OCI-LY7 (cell line): ENCODE measurements around the gene TYK2.

Experiments used
- EZH2phosphoT487 ChIP-seq: fragments of 200-600 bp; sonication (generic); IDR thresholded peaks from 2 replicates; pipeline ENCODE4 v1.6.1; 2018; ENCODE audit warnings: low read depth, borderline replicate concordance, mild to moderate bottlenecking, mixed run types, antibody characterized with exemption, low read length, moderate library complexity, mixed read lengths
- TF ChIP-seq, protein P1 (sequence below): fragments of 200-600 bp; sonication (generic); conservative IDR thresholded peaks from 2 replicates; pipeline ENCODE4 v1.5.1; 2014; ENCODE audit warnings: mild to moderate bottlenecking, antibody characterized with exemption, low read length, moderate library complexity, mixed read lengths

- TF ChIP-seq, protein P1, sequence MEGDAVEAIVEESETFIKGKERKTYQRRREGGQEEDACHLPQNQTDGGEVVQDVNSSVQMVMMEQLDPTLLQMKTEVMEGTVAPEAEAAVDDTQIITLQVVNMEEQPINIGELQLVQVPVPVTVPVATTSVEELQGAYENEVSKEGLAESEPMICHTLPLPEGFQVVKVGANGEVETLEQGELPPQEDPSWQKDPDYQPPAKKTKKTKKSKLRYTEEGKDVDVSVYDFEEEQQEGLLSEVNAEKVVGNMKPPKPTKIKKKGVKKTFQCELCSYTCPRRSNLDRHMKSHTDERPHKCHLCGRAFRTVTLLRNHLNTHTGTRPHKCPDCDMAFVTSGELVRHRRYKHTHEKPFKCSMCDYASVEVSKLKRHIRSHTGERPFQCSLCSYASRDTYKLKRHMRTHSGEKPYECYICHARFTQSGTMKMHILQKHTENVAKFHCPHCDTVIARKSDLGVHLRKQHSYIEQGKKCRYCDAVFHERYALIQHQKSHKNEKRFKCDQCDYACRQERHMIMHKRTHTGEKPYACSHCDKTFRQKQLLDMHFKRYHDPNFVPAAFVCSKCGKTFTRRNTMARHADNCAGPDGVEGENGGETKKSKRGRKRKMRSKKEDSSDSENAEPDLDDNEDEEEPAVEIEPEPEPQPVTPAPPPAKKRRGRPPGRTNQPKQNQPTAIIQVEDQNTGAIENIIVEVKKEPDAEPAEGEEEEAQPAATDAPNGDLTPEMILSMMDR, result no peak
- TF ChIP-seq EZH2phosphoT487, result no peak
Observed at GRCh38 chr19:10364644-10365043, 15.7 kb downstream of the TYK2 start.
